ENCODE results near the gene ASPDH.
"Not testable (repeated sequence)": the region's sequence is repeated elsewhere in the genome, so short reads cannot be mapped to it uniquely, and the experiment has no call there.

The ASPDH gene

DNA sequence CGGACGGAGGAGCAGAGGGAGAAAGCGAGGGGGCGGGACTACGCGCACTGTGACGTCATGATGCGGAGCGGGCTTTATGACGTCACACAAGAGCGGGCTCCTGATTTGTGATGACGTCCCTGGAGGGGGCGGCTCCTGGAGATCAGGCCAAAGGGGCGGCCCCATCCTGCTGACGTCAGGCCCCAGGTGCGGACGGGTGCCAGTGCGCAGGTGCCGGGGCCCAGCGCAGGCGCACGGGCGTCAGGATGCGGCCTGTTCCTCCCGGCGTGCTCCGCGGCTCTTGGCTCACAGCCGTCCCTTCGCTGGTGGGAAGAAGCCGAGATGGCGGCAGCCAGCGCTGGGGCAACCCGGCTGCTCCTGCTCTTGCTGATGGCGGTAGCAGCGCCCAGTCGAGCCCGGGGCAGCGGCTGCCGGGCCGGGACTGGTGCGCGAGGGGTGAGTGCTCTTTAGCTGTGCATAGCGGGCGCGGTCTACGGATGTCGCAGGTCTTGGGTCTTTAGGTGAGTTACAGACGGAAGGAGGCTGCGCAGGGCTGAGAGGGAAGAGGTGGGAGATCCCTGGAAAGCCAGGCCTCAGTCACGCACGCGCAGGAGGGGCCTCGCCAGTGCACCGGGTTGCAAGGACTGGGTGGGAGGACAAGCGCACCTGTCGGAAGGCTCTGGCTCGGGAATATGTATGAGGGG lies 37.3 kb downstream of the ASPDH start, which contains the start of the genes EMC10 and GARIN5A:
TSS of gene EMC10 (plus strand) at position 284 of the 683 bp plus-strand sequence. CDS start at position 322, 38 bp downstream.
TSS of gene GARIN5A (minus strand) at position 625 of the 683 bp plus-strand sequence. CDS start at position 165, 460 bp downstream.
- peak; percentile 73 for DNase-seq

DNA sequence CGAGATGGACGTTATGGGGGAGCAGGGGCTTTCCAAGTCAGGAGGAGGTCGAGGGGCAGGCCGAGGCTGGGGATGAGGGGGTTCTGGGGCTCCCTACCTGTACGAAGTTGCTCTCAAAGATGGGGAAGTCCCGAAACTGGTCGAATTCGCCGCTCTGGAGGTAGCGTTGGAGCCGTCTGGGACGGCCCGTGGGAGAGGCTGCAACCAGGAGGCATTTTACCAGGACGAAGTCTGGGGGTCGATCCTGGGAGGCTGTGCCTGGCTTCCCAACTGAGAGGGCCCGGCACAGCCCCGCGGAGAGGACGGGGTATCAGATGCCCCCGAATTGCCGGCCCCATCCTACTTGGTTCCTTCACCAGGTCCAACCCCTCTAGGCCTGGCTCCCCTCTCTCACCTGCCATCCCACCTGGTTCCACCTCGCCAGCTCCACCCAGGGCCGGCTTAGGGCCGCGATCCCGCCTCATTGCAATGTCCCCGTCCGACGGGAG lies 37.9 kb downstream of the ASPDH start:
- DNase-seq = no peak

- no peak for DNase-seq
Measured at GRCh38 chr19:50475101-50475568, 38.6 kb downstream of the ASPDH start.

GRCh38 chr19:50473336-50473735 lies 40.4 kb downstream of the ASPDH start:
- not testable (repeated sequence) for DNase-seq

GRCh38 chr19:50468818-50469217 lies 44.9 kb downstream of the ASPDH start:
- DNase-seq = no peak

DNA sequence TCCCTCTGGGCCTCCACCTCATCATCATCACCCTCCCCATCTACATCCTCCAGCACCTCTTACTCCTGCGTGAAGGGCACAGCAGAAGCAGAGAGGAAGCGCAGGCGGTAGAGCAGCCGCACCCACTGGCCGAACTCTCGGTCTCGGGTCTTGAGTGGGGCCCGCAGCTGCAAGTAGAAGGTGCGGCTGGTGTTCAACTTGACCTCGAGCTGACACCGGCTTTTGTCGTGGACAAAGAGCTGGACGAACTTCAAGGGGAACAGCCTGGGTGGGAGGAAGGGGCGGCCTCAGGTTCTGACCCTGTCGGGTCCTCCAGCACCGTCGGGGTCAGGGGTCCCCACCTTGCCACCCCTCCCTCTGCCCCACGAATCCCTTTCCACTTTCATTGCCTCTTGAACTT lies 46.1 kb downstream of the ASPDH start:
- DNase-seq = no peak

- DNase-seq = no peak
Measured at GRCh38 chr19:50466706-50467039, 47.0 kb downstream of the ASPDH start.

GRCh38 chr19:50465986-50466705 lies 47.6 kb downstream of the ASPDH start:
- DNase-seq = no peak

GRCh38 chr19:50465000-50465399 lies 48.7 kb downstream of the ASPDH start:
- no peak for DNase-seq

- no peak for DNase-seq
Measured at GRCh38 chr19:50464348-50464747, 49.4 kb downstream of the ASPDH start.

DNA sequence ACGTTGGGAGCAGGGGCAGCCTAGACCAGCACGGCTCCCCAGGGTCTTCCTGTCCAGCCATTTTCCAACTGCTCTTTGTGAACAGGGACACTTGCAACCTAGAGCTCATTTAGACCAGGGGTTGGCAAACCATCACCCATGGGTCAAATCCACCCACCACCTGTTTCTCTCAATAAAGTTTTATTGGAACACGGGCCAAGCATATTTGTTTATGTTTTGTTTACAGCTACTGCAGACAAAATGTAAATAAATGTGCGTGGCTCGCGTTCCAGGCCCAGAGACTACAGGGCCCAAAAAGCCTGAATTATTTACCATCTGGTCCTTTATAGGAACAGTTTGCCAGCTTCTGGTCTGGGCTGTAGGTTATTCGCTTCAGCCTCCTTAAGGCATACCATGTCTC lies 50.7 kb downstream of the ASPDH start:
- no peak for DNase-seq
